ENCODE data around the gene TOMM22.

The TOMM22 gene

GRCh38 chr22:38656256-38657044 is 25.3 kb upstream of the TOMM22 start, which contains the start of the genes CBY1 and FAM227A (continued):
- TF ChIP-seq GFI1B (tag by site-specific recombination; IDR thresholded peaks at IDR 0.05) (no peak), SETDB1 (IDR thresholded peaks at IDR 0.05; ENCODE audit: insufficient read length, low read length) (no peak), TCF7L2 (IDR thresholded peaks at IDR 0.05; ENCODE audit: borderline replicate concordance, low read depth, low read length) (peak; percentile 72), PRDM1 (tag by site-specific recombination; IDR thresholded peaks at IDR 0.05) (no peak), ZNF610 (tag by site-specific recombination; IDR thresholded peaks at IDR 0.05; ENCODE audit: borderline replicate concordance) (no peak), ZNF302 (tag by site-specific recombination; IDR thresholded peaks at IDR 0.05; ENCODE audit: low read depth) (no peak), KLF10 (tag by site-specific recombination; IDR thresholded peaks at IDR 0.05) (peak; percentile 7; the same call in 1 of the 2 replicates), ZNF311 (tag by site-specific recombination; IDR thresholded peaks at IDR 0.05; ENCODE audit: borderline replicate concordance) (no peak), ZNF157 (tag by site-specific recombination; IDR thresholded peaks at IDR 0.05) (no peak), ZNF37A (tag by site-specific recombination; IDR thresholded peaks at IDR 0.05) (no peak), ZNF449 (tag by site-specific recombination; IDR thresholded peaks at IDR 0.05) (no peak), ZNF830 (tag by site-specific recombination; IDR thresholded peaks at IDR 0.05; ENCODE audit: low read depth) (no peak), ZNF513 (tag by site-specific recombination; IDR thresholded peaks at IDR 0.05) (no peak), ZNF292 (tag by site-specific recombination; IDR thresholded peaks at IDR 0.05; ENCODE audit: borderline replicate concordance, low read depth) (no peak), KLF7 (tag by site-specific recombination; IDR thresholded peaks at IDR 0.05; ENCODE audit: borderline replicate concordance) (no peak), ZNF48 (tag by site-specific recombination; IDR thresholded peaks at IDR 0.05) (no peak), SCRT1 (tag by site-specific recombination; IDR thresholded peaks at IDR 0.05; ENCODE audit: borderline replicate concordance) (no peak), HOXD13 (CRISPR knock-in tag; IDR thresholded peaks at IDR 0.05; ENCODE audit: borderline replicate concordance) (no peak), GLIS1 (tag by site-specific recombination; IDR thresholded peaks at IDR 0.05) (peak; percentile 92), ZBTB21 (tag by site-specific recombination; IDR thresholded peaks at IDR 0.05) (no peak), ZNF660 (tag by site-specific recombination; IDR thresholded peaks at IDR 0.05) (peak; percentile 71), ZBTB20 (tag by site-specific recombination; IDR thresholded peaks at IDR 0.05) (peak; percentile 59), ZNF140 (tag by site-specific recombination; IDR thresholded peaks at IDR 0.05) (no peak), ZNF785 (tag by site-specific recombination; IDR thresholded peaks at IDR 0.05) (no peak; the same call in 1 of the 2 replicates), ZBTB49 (tag by site-specific recombination; IDR thresholded peaks at IDR 0.05; ENCODE audit: low read depth) (no peak), ZNF843 (tag by site-specific recombination; IDR thresholded peaks at IDR 0.05) (no peak), YY1 (tag by site-specific recombination; IDR thresholded peaks at IDR 0.05) (peak; percentile 50), SCRT2 (tag by site-specific recombination; IDR thresholded peaks at IDR 0.05) (no peak)
- TF ChIP-seq, protein P1, sequence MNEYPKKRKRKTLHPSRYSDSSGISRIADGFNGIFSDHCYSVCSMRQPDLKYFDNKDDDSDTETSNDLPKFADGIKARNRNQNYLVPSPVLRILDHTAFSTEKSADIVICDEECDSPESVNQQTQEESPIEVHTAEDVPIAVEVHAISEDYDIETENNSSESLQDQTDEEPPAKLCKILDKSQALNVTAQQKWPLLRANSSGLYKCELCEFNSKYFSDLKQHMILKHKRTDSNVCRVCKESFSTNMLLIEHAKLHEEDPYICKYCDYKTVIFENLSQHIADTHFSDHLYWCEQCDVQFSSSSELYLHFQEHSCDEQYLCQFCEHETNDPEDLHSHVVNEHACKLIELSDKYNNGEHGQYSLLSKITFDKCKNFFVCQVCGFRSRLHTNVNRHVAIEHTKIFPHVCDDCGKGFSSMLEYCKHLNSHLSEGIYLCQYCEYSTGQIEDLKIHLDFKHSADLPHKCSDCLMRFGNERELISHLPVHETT (tag by site-specific recombination; IDR thresholded peaks at IDR 0.05) = 0 out of 2 replicates have a peak, but pooled peaks have one; percentile 11
- TF ChIP-seq, protein P2, sequence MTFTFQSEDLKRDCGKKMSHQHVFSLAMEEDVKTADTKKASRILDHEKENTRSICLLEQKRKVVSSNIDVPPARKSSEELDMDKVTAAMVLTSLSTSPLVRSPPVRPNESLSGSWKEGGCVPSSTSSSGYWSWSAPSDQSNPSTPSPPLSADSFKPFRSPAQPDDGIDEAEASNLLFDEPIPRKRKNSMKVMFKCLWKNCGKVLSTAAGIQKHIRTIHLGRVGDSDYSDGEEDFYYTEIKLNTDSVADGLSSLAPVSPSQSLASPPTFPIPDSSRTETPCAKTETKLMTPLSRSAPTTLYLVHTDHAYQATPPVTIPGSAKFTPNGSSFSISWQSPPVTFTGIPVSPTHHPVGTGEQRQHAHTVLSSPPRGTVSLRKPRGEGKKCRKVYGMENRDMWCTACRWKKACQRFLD (tag by site-specific recombination; IDR thresholded peaks at IDR 0.05) = no peak
- TF ChIP-seq, protein P3, sequence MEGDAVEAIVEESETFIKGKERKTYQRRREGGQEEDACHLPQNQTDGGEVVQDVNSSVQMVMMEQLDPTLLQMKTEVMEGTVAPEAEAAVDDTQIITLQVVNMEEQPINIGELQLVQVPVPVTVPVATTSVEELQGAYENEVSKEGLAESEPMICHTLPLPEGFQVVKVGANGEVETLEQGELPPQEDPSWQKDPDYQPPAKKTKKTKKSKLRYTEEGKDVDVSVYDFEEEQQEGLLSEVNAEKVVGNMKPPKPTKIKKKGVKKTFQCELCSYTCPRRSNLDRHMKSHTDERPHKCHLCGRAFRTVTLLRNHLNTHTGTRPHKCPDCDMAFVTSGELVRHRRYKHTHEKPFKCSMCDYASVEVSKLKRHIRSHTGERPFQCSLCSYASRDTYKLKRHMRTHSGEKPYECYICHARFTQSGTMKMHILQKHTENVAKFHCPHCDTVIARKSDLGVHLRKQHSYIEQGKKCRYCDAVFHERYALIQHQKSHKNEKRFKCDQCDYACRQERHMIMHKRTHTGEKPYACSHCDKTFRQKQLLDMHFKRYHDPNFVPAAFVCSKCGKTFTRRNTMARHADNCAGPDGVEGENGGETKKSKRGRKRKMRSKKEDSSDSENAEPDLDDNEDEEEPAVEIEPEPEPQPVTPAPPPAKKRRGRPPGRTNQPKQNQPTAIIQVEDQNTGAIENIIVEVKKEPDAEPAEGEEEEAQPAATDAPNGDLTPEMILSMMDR (tag by site-specific recombination; IDR thresholded peaks at IDR 0.05) = no peak

Measured in HEK293 (cell line).